Stimulated activated effector memory CD8-positive, alpha-beta T cell treated with anti-CD3 and anti-CD28 coated beads, Interleukin-12 subunit alpha, Interleukin-12 subunit beta, amount 100 ng/mL, for 72 hours (primary cell): ENCODE data around the gene MACROD1.

Experiments
- ATAC-seq: fragments of 150-1000 bp; cut with Tn5 transposase; 2 replicates; pipeline ENCODE4 v1.10.0; 2021
- DNase-seq, 2 donors: peaks; one replicate each; pipeline ENCODE4 v3.0.0; 2021 to 2022; ENCODE audit warnings: low spot score in 2 of 2
- H3K27ac Mint-ChIP-seq: one replicate; pipeline ENCODE4 v1.8.0; 2022; ENCODE audit warnings: mild to moderate bottlenecking, mixed read lengths
- H3K36me3 Mint-ChIP-seq: one replicate; pipeline ENCODE4 v1.8.0; 2022; ENCODE audit warnings: mild to moderate bottlenecking, mixed read lengths
- H3K4me1 Mint-ChIP-seq: one replicate; pipeline ENCODE4 v1.8.0; 2022; ENCODE audit warnings: mixed read lengths
- H3K4me3 Mint-ChIP-seq: one replicate; pipeline ENCODE4 v1.8.0; 2022; ENCODE audit warnings: mild to moderate bottlenecking, mixed read lengths
- H3K9me3 Mint-ChIP-seq: one replicate; pipeline ENCODE4 v1.8.0; 2022; ENCODE audit warnings: mixed read lengths

Gene MACROD1

DNA sequence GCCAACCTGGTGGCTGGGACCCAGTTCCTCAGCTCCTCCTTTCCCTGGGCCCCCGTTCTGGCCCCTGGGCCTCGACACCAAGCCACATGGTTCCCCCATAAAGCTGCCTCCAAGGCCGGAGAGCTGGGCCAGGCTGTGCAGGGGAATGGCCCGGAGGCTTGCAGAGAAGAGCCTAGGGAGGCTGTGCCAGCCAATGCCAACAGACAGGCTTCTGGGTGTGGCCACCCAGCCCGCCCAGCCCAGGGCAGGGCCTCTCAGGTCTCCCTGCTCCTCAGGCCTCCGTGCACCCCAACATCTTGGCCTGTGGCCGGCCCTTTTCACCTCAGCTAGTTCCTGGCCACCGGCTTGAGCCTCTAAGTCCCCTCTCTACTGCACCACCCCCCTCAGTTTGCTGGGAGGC, 147.6 kb downstream of the MACROD1 start:
- no peak for ATAC-seq
- no peaks in the 10 kb centered on the region for H3K9me3 Mint-ChIP-seq
- no peak for DNase-seq
- no peak overlapping the region for H3K4me3 Mint-ChIP-seq
- H3K4me1 Mint-ChIP-seq: no peaks in the 10 kb centered on the region
- peaks cover 8% of the 10 kb centered on the region for H3K36me3 Mint-ChIP-seq
- H3K27ac Mint-ChIP-seq: no peak overlapping the region

GRCh38 chr11:64017945-64018224, 148.0 kb downstream of the MACROD1 start:
- no peak overlapping the region for H3K4me3 Mint-ChIP-seq
- DNase-seq (no peak), ATAC-seq (no peak)
- H3K4me1 Mint-ChIP-seq: no peaks in the 10 kb centered on the region
- H3K36me3 Mint-ChIP-seq: peaks cover 8% of the 10 kb centered on the region
- no peak overlapping the region for H3K27ac Mint-ChIP-seq
- no peaks in the 10 kb centered on the region for H3K9me3 Mint-ChIP-seq

GRCh38 chr11:64015935-64016845, 149.7 kb downstream of the MACROD1 start:
- Mint-ChIP-seq H3K4me3 (no peak overlapping the region), H3K4me1 (no peaks in the 10 kb centered on the region), H3K9me3 (no peaks in the 10 kb centered on the region), H3K36me3 (peaks cover 8% of the 10 kb centered on the region), H3K27ac (no peak overlapping the region)
- no peak for DNase-seq
- ATAC-seq: no peak

- Mint-ChIP-seq H3K4me3 (no peak overlapping the region), H3K4me1 (no peaks in the 10 kb centered on the region), H3K27ac (no peak overlapping the region), H3K36me3 (peaks cover 8% of the 10 kb centered on the region), H3K9me3 (peaks cover under 1% of the 10 kb centered on the region)
- DNase-seq: no peak
- ATAC-seq: no peak
Observed at GRCh38 chr11:64015510-64015909, 150.4 kb downstream of the MACROD1 start.

GRCh38 chr11:64014356-64014755, 151.6 kb downstream of the MACROD1 start:
- H3K4me1 Mint-ChIP-seq: no peaks in the 10 kb centered on the region
- no peak overlapping the region for H3K4me3 Mint-ChIP-seq
- DNase-seq: no peak
- no peak for ATAC-seq
- H3K36me3 Mint-ChIP-seq: peaks cover 8% of the 10 kb centered on the region
- no peak overlapping the region for H3K27ac Mint-ChIP-seq
- H3K9me3 Mint-ChIP-seq: peaks cover 6% of the 10 kb centered on the region

DNA sequence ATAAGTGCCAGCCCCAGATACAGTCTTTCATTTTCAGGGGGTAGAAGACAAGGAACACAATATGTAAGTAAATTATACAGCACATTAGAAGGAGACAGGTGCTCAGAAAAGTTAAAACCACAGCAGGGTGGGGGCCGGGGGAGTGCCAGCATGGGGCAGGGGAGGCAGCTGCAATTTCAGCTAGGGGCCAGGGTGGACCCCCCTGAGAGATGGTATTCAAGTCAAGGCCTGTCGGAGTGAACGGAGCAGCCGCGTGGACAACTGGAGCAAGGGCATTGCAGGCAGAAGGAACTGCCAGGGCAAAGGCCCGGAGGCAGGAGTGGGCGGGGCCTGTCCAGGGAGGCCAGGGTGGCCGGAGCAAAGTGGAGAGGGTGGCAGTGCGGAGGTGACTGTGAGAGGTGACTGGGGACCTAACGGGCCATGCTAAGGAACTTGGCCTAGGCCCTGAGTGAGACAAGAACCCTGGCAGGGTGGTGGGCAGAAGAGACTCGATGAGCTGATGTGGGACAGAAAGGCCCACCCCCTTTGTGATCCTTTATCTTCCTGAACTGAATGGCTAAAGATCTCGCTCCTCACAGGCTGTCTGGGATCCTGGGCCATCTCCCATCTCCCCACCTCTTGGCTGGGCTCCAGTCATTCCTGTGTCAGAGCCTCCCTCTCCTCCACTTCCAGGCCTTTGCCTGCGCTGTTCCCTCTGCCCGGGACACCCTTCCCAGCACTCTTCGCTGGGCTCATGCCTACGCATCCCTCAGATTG, 152.6 kb downstream of the MACROD1 start:
- H3K9me3 Mint-ChIP-seq: peaks cover 6% of the 10 kb centered on the region
- ATAC-seq: no peak
- peaks cover under 1% of the 10 kb centered on the region for H3K4me1 Mint-ChIP-seq
- no peak for DNase-seq
- H3K36me3 Mint-ChIP-seq: peaks cover 8% of the 10 kb centered on the region
- no peak overlapping the region for H3K4me3 Mint-ChIP-seq
- H3K27ac Mint-ChIP-seq: no peak overlapping the region

DNA sequence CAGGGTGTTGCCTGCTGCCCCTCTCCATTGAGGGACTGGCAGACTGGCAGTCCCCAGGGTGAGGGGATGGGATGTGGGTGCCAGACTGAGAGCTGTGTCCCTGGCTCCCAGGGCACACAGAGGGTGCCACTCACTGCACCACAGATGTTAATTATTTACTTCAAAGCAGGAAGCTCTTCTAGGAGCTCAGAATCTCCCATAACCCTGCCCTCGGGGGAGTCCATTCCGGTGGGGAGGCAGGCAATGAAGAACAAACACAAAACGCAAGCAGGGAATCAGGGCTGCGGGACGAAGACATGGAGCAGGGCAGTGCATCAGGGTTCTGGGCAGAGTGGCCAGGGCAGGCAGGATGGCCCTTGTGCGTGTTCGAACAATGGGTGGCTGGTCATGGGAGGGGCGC, 154.5 kb downstream of the MACROD1 start:
- H3K27ac Mint-ChIP-seq: no peak overlapping the region
- ATAC-seq: no peak
- H3K9me3 Mint-ChIP-seq: peaks cover 6% of the 10 kb centered on the region
- no peak overlapping the region for H3K4me3 Mint-ChIP-seq
- DNase-seq: no peak
- H3K36me3 Mint-ChIP-seq: peaks cover 15% of the 10 kb centered on the region
- peaks cover 17% of the 10 kb centered on the region for H3K4me1 Mint-ChIP-seq

DNA sequence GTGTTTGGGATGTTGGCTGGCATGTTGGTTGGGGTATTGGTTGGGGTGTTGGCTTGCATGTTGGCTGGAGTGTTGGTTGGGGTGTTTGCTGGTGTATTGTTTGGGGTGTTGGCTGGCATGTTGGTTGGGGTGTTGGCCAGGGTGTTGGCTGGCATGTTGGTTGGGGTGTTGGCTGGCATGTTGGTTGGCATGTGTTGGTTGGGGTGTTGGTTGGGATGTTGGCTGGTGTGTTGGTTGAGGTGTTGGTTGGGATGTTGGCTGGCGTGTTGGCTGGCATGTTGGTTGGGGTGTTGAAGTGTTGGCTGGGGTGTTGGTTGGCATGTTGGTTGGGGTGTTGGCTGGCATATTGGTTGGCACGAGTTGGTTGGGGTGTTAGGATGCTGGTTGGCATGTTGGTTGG, 155.1 kb downstream of the MACROD1 start:
- no peak for ATAC-seq
- Mint-ChIP-seq H3K4me1 (peaks cover 17% of the 10 kb centered on the region), H3K4me3 (no peak overlapping the region), H3K9me3 (peaks cover 6% of the 10 kb centered on the region), H3K27ac (no peak overlapping the region), H3K36me3 (peaks cover 15% of the 10 kb centered on the region)
- DNase-seq: no peak

GRCh38 chr11:64009710-64010109, 156.2 kb downstream of the MACROD1 start:
- ATAC-seq (no peak), DNase-seq (no peak)
- H3K36me3 Mint-ChIP-seq: peaks cover 8% of the 10 kb centered on the region
- peaks cover 6% of the 10 kb centered on the region for H3K9me3 Mint-ChIP-seq
- H3K4me1 Mint-ChIP-seq: peaks cover 17% of the 10 kb centered on the region
- no peak overlapping the region for H3K4me3 Mint-ChIP-seq
- no peak overlapping the region for H3K27ac Mint-ChIP-seq

- DNase-seq: no peak
- H3K36me3 Mint-ChIP-seq: peaks cover 7% of the 10 kb centered on the region
- H3K9me3 Mint-ChIP-seq: peaks cover 6% of the 10 kb centered on the region
- peaks cover 17% of the 10 kb centered on the region for H3K4me1 Mint-ChIP-seq
- no peak for ATAC-seq
- no peak overlapping the region for H3K27ac Mint-ChIP-seq
- H3K4me3 Mint-ChIP-seq: no peak overlapping the region
Observed at GRCh38 chr11:64008914-64009633, 156.8 kb downstream of the MACROD1 start.

GRCh38 chr11:64008283-64008913, 157.5 kb downstream of the MACROD1 start:
- peak overlapping the region; percentile 79 for H3K4me3 Mint-ChIP-seq
- H3K9me3 Mint-ChIP-seq: peaks cover 6% of the 10 kb centered on the region
- peak overlapping the region; percentile 90 for H3K27ac Mint-ChIP-seq

GRCh38 chr11:64007629-64008282, 158.2 kb downstream of the MACROD1 start:
- no peak for DNase-seq
- H3K27ac Mint-ChIP-seq: peak overlapping the region; percentile 90
- peak overlapping the region; percentile 79 for H3K4me3 Mint-ChIP-seq
- peaks cover 6% of the 10 kb centered on the region for H3K9me3 Mint-ChIP-seq
- peaks cover 7% of the 10 kb centered on the region for H3K36me3 Mint-ChIP-seq
- peak; percentile 76 for ATAC-seq
- H3K4me1 Mint-ChIP-seq: peaks cover 17% of the 10 kb centered on the region

More at GRCh38 chr11:64008283-64008913, 157.5 kb downstream of the MACROD1 start:
- peaks cover 17% of the 10 kb centered on the region for H3K4me1 Mint-ChIP-seq
- peaks cover 7% of the 10 kb centered on the region for H3K36me3 Mint-ChIP-seq
- ATAC-seq (no peak), DNase-seq (no peak)

GRCh38 chr11:64007160-64007628, 158.7 kb downstream of the MACROD1 start:
- ATAC-seq: no peak
- DNase-seq: no peak
- Mint-ChIP-seq H3K36me3 (peaks cover 7% of the 10 kb centered on the region), H3K27ac (peak overlapping the region; percentile 90), H3K4me3 (peak overlapping the region; percentile 79), H3K9me3 (peaks cover 6% of the 10 kb centered on the region), H3K4me1 (peaks cover 17% of the 10 kb centered on the region)

DNA sequence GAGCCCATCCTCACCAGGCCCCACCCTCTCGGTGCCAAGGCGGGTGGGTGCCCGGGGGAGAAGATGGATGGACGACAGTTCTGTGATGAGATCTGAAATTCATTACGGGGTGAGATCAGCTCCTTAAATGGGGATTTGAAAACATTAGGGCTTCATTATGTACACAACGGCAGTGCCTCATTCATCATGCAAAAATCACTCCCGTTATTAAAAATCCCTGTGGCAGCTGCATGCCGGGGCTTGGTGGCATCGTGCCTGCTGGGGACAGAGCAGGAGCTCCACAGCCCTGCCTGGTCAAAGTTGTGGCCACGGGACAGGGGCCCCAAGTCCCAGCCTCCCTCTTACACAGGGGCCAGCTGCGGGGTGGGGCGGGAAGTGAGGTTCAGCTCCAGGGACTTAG, 159.5 kb downstream of the MACROD1 start:
- H3K27ac Mint-ChIP-seq: no peak overlapping the region
- peaks cover 22% of the 10 kb centered on the region for H3K4me1 Mint-ChIP-seq
- no peak for DNase-seq
- peaks cover 7% of the 10 kb centered on the region for H3K36me3 Mint-ChIP-seq
- H3K4me3 Mint-ChIP-seq: peak overlapping the region; percentile 79
- ATAC-seq: no peak
- peaks cover 6% of the 10 kb centered on the region for H3K9me3 Mint-ChIP-seq
